HS-5 (cell line): Measurements from ENCODE around the gene RPL12.
A peak's percentile ranks its signal among the peaks of the same experiment; 100 is the strongest.

Experiments
- DNase-seq: peaks from one replicate; pipeline ENCODE4 v3.0.0-alpha.2; 2012; ENCODE audit warnings: low read depth

RPL12 gene

GRCh38 chr9:127438394-127438793, 12.8 kb downstream of the RPL12 start:
- no peak for DNase-seq

- no peak for DNase-seq
Measured at GRCh38 chr9:127437497-127438264, 13.5 kb downstream of the RPL12 start.

GRCh38 chr9:127430415-127430814, 20.8 kb downstream of the RPL12 start:
- no peak for DNase-seq

- no peak for DNase-seq
Measured at GRCh38 chr9:127428348-127428747, 22.9 kb downstream of the RPL12 start.

GRCh38 chr9:127426756-127427155, 24.4 kb downstream of the RPL12 start:
- no peak for DNase-seq

GRCh38 chr9:127424676-127424999, 26.6 kb downstream of the RPL12 start:
- DNase-seq = no peak

GRCh38 chr9:127423934-127424675, 27.1 kb downstream of the RPL12 start, which contains the start of gene ZNF79:
ZNF79 (plus strand) TSS chr9:127424382; CDS start chr9:127424788, 406 bp downstream.
- DNase-seq = peak; percentile 72

GRCh38 chr9:127423476-127423933, 27.7 kb downstream of the RPL12 start:
- no peak for DNase-seq

- DNase-seq = no peak
Measured at GRCh38 chr9:127422787-127423186, 28.4 kb downstream of the RPL12 start.

- no peak for DNase-seq
Measured at GRCh38 chr9:127422133-127422782, 28.9 kb downstream of the RPL12 start.

GRCh38 chr9:127421057-127421456, 30.1 kb downstream of the RPL12 start:
- no peak for DNase-seq

GRCh38 chr9:127419348-127419747, 31.9 kb downstream of the RPL12 start:
- no peak for DNase-seq

- DNase-seq = no peak
Measured at GRCh38 chr9:127418037-127418471, 33.2 kb downstream of the RPL12 start.

- peak; percentile 24 for DNase-seq
Measured at GRCh38 chr9:127417131-127418036, 33.8 kb downstream of the RPL12 start.

- no peak for DNase-seq
Measured at GRCh38 chr9:127415657-127416056, 35.5 kb downstream of the RPL12 start.

GRCh38 chr9:127415141-127415540, 36.1 kb downstream of the RPL12 start:
- no peak for DNase-seq

GRCh38 chr9:127411122-127411521, 40.1 kb downstream of the RPL12 start:
- DNase-seq = no peak

GRCh38 chr9:127407492-127407843, 43.7 kb downstream of the RPL12 start:
- no peak for DNase-seq

- DNase-seq = no peak
Measured at GRCh38 chr9:127406799-127407491, 44.3 kb downstream of the RPL12 start.

GRCh38 chr9:127405344-127406125, 45.7 kb downstream of the RPL12 start:
- DNase-seq = no peak
